ENCODE data around the gene PPFIA3.
"Not testable (repeated sequence)": the region's sequence is repeated elsewhere in the genome, so short reads cannot be mapped to it uniquely, and the experiment has no call there.

The PPFIA3 gene

GRCh38 chr19:49150106-49150943 is 31.0 kb downstream of the PPFIA3 start:
- peak; percentile 63 for DNase-seq

GRCh38 chr19:49150944-49151243 is 31.6 kb downstream of the PPFIA3 start:
- DNase-seq = no peak

GRCh38 chr19:49151267-49152118 is 32.1 kb downstream of the PPFIA3 start:
- DNase-seq = peak; percentile 81

- DNase-seq = no peak
Measured at GRCh38 chr19:49152119-49152550, 32.8 kb downstream of the PPFIA3 start.

GRCh38 chr19:49153167-49153809 is 33.9 kb downstream of the PPFIA3 start:
- no peak for DNase-seq

GRCh38 chr19:49154279-49154678 is 34.9 kb downstream of the PPFIA3 start:
- DNase-seq = no peak

- DNase-seq = no peak
Measured at GRCh38 chr19:49155005-49155819, 35.9 kb downstream of the PPFIA3 start, which contains the start of gene HRC. TSS of gene HRC (minus strand) at chr19:49155396. CDS start at chr19:49155237, 159 bp downstream.

- DNase-seq = no peak
Measured at GRCh38 chr19:49155820-49156346, 36.5 kb downstream of the PPFIA3 start.

GRCh38 chr19:49157445-49158224 is 38.3 kb downstream of the PPFIA3 start, which contains the start of gene TRPM4:
TSS of gene TRPM4 (plus strand) at chr19:49157792. CDS start at chr19:49157867, 75 bp downstream.
- DNase-seq = peak; percentile 65

- no peak for DNase-seq
Measured at GRCh38 chr19:49160450-49161189, 41.3 kb downstream of the PPFIA3 start.

GRCh38 chr19:49161987-49162386 is 42.6 kb downstream of the PPFIA3 start:
- DNase-seq = no peak

GRCh38 chr19:49165111-49165750 is 45.9 kb downstream of the PPFIA3 start:
- no peak for DNase-seq

- DNase-seq = no peak
Measured at GRCh38 chr19:49165865-49166301, 46.5 kb downstream of the PPFIA3 start.

- DNase-seq = no peak
Measured at GRCh38 chr19:49167857-49168409, 48.6 kb downstream of the PPFIA3 start.

- no peak for DNase-seq
Measured at GRCh38 chr19:49168421-49168820, 49.1 kb downstream of the PPFIA3 start.

- DNase-seq = no peak
Measured at GRCh38 chr19:49173198-49173597, 53.9 kb downstream of the PPFIA3 start.

- no peak for DNase-seq
Measured at GRCh38 chr19:49180659-49181058, 61.3 kb downstream of the PPFIA3 start.

GRCh38 chr19:49182010-49182847 is 62.9 kb downstream of the PPFIA3 start:
- not testable (repeated sequence) for DNase-seq
